ENCODE measurements around the gene BTBD16. TPM values are rescaled to one million over a fixed set of nuclear protein-coding genes. Genes with fewer than 3 reads are reported as not detected.

BTBD16 gene
- total RNA-seq, 1 donor from 2014 or later: 1.3 TPM

DNA sequence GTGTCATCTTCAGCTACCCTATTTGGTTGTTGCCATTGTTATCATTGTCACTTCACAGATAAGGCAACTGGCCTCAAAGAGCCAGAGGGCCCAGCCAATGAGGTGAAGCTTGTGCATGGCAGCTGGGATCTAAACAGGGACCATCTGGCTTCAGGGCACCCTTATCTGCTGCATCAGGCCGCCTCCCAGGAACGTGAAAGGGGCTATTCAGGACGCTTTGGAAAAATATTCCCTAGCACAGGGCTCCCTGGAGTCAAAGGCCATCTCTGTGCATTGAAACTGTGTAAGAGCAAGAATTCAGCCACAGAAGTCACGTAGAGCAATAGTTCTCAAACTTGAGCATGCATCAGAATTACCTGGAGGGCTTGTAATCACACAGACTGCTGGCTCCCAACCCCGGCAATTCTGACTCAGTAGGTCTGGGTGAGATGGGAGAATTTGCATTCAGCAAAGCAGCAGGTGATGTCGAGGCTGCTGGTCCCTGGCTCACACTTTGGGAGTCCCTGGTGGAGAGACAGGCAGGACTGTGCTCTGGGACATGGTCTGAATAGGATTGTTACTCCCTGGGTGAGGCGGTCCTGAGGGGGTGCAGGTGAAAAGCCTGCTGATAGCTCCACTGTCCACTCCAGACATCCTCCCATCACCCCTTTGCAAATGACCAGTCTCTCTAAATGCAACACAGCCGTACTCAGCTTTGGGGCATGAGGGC lies 81.9 kb downstream of the BTBD16 start:
- no peak overlapping the region for H3K4me3 ChIP-seq (ENCODE audit: low read depth, low read length)
- TF ChIP-seq CTCF (conservative IDR thresholded peaks at IDR 0.05; ENCODE audit: low read depth, low read length): no peak
- DNase-seq (ENCODE audit: low read depth): no peak

DNA sequence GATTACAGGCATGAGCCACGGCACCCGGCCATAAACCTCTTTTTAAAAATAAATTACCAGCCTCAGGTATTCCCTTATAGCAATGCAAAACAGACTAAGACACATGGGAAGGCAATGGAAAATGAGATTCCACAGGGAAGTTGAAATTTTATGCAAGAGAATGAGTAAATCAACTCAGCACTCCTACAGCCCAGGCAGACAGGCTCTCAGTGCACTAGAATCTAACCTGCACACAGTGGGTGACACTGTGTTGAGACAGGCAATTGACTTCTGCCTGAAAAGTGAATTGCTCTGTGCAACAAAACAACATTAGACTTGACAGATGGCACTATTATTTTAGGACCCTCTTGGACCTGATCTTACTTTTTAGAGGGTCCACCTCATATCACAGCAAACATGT lies 83.3 kb downstream of the BTBD16 start:
- no peak for DNase-seq (ENCODE audit: low read depth)
- no peak for TF ChIP-seq CTCF (conservative IDR thresholded peaks at IDR 0.05; ENCODE audit: low read depth, low read length)
- H3K4me3 ChIP-seq (ENCODE audit: low read depth, low read length): no peak overlapping the region

DNA sequence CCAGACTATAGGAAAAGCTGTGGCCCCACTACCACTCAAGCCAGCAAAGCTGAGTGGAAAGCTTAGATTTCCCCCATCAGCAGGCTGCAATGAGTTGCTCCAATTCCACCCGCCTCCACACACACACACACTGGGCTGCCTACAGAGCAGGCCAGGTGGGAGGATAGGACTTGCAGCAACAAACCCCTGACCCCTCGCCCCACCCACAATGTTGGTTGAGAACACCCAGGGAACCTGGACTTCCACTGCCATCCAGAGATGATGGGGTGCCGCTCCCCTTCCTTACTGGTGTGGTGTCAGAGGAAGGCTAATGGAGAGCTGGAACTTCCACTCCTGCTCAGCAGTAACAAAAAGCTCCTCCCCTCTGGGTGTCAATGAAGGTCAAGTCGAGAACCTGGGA lies 86.6 kb downstream of the BTBD16 start:
- no peak overlapping the region for H3K4me3 ChIP-seq (ENCODE audit: low read depth, low read length)
- no peak for TF ChIP-seq CTCF (conservative IDR thresholded peaks at IDR 0.05; ENCODE audit: low read depth, low read length)
- DNase-seq (ENCODE audit: low read depth): no peak

- H3K4me3 ChIP-seq (ENCODE audit: low read depth, low read length): no peak overlapping the region
- no peak for TF ChIP-seq CTCF (conservative IDR thresholded peaks at IDR 0.05; ENCODE audit: low read depth, low read length)
These were observed 88.5 kb downstream of the BTBD16 start for GRCh38 chr10:122359621-122360020.

DNA sequence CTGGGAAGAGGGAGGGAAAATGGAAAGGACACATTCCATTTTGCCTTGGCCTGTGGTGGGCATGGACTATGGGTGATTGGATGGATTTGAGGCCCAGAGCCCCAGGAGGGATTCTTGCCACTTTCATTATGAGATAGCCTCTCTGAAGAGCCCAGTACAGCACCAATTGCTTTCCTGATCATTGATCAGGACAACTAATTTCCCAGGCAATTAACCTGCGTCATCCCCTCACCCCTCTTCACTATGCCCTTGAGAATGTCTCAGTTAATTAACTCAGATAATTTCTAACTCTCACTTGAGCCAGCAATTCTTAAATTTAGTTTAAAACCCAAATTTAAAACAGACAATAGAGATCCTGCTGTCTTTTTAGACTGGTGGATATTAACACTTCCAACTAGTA lies 90.0 kb downstream of the BTBD16 start:
- H3K4me3 ChIP-seq (ENCODE audit: low read depth, low read length): no peak overlapping the region
- DNase-seq (ENCODE audit: low read depth): no peak
- no peak for TF ChIP-seq CTCF (conservative IDR thresholded peaks at IDR 0.05; ENCODE audit: low read depth, low read length)

More at GRCh38 chr10:122359621-122360020, 88.5 kb downstream of the BTBD16 start:
- no peak for DNase-seq (ENCODE audit: low read depth)

DNA sequence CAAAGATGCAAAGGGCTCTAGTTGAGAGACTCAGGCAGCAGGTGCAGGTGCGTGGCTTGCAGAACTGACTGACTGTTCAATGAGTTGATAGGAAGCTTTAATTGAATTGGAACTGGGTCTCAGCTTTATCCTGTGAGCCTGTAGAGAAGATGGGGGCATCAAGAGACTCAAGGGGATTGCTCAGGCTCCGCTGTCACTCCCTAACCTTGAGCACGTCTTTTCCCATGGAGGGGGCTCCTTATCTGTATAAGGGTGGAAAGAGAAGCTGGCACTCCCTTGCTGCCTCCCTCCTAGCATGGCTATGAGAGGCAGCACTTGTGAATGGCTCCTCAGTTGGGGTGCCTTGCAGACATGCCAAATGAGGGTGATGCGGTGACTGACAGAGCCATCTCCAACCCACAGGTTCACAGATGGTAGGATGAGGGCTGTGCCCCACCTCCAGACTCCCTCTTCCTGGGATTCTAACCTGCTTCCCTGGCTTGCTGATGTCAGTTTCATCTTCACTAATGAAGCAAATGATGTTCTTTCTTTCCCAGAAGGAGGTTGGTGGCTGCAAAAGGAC lies 91.0 kb downstream of the BTBD16 start:
- DNase-seq (ENCODE audit: low read depth): no peak
- TF ChIP-seq CTCF (conservative IDR thresholded peaks at IDR 0.05; ENCODE audit: low read depth, low read length): no peak
- no peak overlapping the region for H3K4me3 ChIP-seq (ENCODE audit: low read depth, low read length)

- TF ChIP-seq CTCF (conservative IDR thresholded peaks at IDR 0.05; ENCODE audit: low read depth, low read length): no peak
- H3K4me3 ChIP-seq (ENCODE audit: low read depth, low read length): no peak overlapping the region
- DNase-seq (ENCODE audit: low read depth): no peak
These were observed 91.5 kb downstream of the BTBD16 start for GRCh38 chr10:122362621-122363020.
